ENCODE results near the gene SPRING1. TPM values are rescaled to one million over a fixed set of nuclear protein-coding genes. Genes with fewer than 3 reads are reported as not detected.
"Not testable (repeated sequence)": the region's sequence is repeated elsewhere in the genome, so short reads cannot be mapped to it uniquely, and the experiment has no call there.

SPRING1 gene
- polyA plus RNA-seq, 3 donors from 2014 or later = 30.4 to 41.7 (median 38.4) TPM

GRCh38 chr12:116760622-116761020 lies 22.8 kb upstream of the SPRING1 start:
- Mint-ChIP-seq H3K4me3 (peak overlapping the region in 1 of 5 donors; percentile 37), H3K9me3 (no peaks in the 10 kb centered on the region), H3K27ac (no peak overlapping the region), H3K4me1 (peaks cover 0 to 7% of the 10 kb centered on the region in 2 donors), H3K36me3 (peaks cover 0 to 3% (median 0%) of the 10 kb centered on the region in 3 donors), H3K27me3 (ENCODE audit: low read depth in 3 of 3) (peaks cover 0 to 1% (median 0%) of the 10 kb centered on the region in 3 donors)
- DNase-seq = no peak

- H3K9me3 Mint-ChIP-seq = no peaks in the 10 kb centered on the region
- H3K27ac Mint-ChIP-seq = peak overlapping the region in 1 of 6 donors; percentile 67
- peaks cover 0 to 3% (median 0%) of the 10 kb centered on the region in 3 donors for H3K36me3 Mint-ChIP-seq
- H3K27me3 Mint-ChIP-seq (ENCODE audit: low read depth in 3 of 3) = peaks cover 0 to 1% (median 0%) of the 10 kb centered on the region in 3 donors
- peak; percentile 11 to 31 (median 21) for DNase-seq
- peaks cover 0 to 7% of the 10 kb centered on the region in 2 donors for H3K4me1 Mint-ChIP-seq
- H3K4me3 Mint-ChIP-seq = peak overlapping the region; percentile 2 to 84 (median 72)
These were observed 22.1 kb upstream of the SPRING1 start for GRCh38 chr12:116759783-116760621.

GRCh38 chr12:116754783-116755182 lies 16.9 kb upstream of the SPRING1 start:
- not testable (repeated sequence) for H3K4me3 Mint-ChIP-seq; H3K36me3 Mint-ChIP-seq; H3K27ac Mint-ChIP-seq; DNase-seq; H3K9me3 Mint-ChIP-seq; H3K4me1 Mint-ChIP-seq; H3K27me3 Mint-ChIP-seq (ENCODE audit: low read depth in 3 of 3)

- H3K9me3 Mint-ChIP-seq; H3K4me1 Mint-ChIP-seq; H3K27me3 Mint-ChIP-seq (ENCODE audit: low read depth in 3 of 3); DNase-seq; H3K27ac Mint-ChIP-seq; H3K4me3 Mint-ChIP-seq; H3K36me3 Mint-ChIP-seq: not testable (repeated sequence)
These were observed 16.2 kb upstream of the SPRING1 start for GRCh38 chr12:116754097-116754496.

GRCh38 chr12:116750298-116750697 lies 12.4 kb upstream of the SPRING1 start:
- H3K36me3 Mint-ChIP-seq = no peaks in the 10 kb centered on the region
- no peak for DNase-seq
- H3K9me3 Mint-ChIP-seq = no peaks in the 10 kb centered on the region
- H3K27me3 Mint-ChIP-seq (ENCODE audit: low read depth in 3 of 3) = no peaks in the 10 kb centered on the region
- no peak overlapping the region for H3K27ac Mint-ChIP-seq
- H3K4me1 Mint-ChIP-seq = no peaks in the 10 kb centered on the region
- no peak overlapping the region for H3K4me3 Mint-ChIP-seq

GRCh38 chr12:116749884-116750283 lies 12.0 kb upstream of the SPRING1 start:
- Mint-ChIP-seq H3K9me3 (no peaks in the 10 kb centered on the region), H3K4me1 (no peaks in the 10 kb centered on the region)
- DNase-seq = no peak

GRCh38 chr12:116745554-116745953 lies 7.7 kb upstream of the SPRING1 start:
- Mint-ChIP-seq H3K4me3 (no peak overlapping the region), H3K36me3 (no peaks in the 10 kb centered on the region), H3K4me1 (no peaks in the 10 kb centered on the region), H3K27ac (no peak overlapping the region), H3K27me3 (ENCODE audit: low read depth in 3 of 3) (peaks cover 0 to 2% (median 0%) of the 10 kb centered on the region in 3 donors), H3K9me3 (no peaks in the 10 kb centered on the region)
- DNase-seq = no peak

More at GRCh38 chr12:116749884-116750283, 12.0 kb upstream of the SPRING1 start:
- Mint-ChIP-seq H3K4me3 (no peak overlapping the region), H3K27ac (no peak overlapping the region), H3K27me3 (ENCODE audit: low read depth in 3 of 3) (peaks cover 0 to 2% (median 0%) of the 10 kb centered on the region in 3 donors), H3K36me3 (no peaks in the 10 kb centered on the region)

- DNase-seq = no peak
- Mint-ChIP-seq H3K4me3 (no peak overlapping the region), H3K27ac (no peak overlapping the region), H3K27me3 (ENCODE audit: low read depth in 3 of 3) (peaks cover 0 to 2% (median 0%) of the 10 kb centered on the region in 3 donors), H3K4me1 (no peaks in the 10 kb centered on the region), H3K9me3 (no peaks in the 10 kb centered on the region), H3K36me3 (no peaks in the 10 kb centered on the region)
These were observed 6.9 kb upstream of the SPRING1 start for GRCh38 chr12:116744766-116745165.

GRCh38 chr12:116742787-116743186 lies 4.9 kb upstream of the SPRING1 start:
- H3K27ac Mint-ChIP-seq; H3K4me1 Mint-ChIP-seq; H3K4me3 Mint-ChIP-seq; DNase-seq; H3K27me3 Mint-ChIP-seq (ENCODE audit: low read depth in 3 of 3); H3K9me3 Mint-ChIP-seq; H3K36me3 Mint-ChIP-seq: not testable (repeated sequence)

- Mint-ChIP-seq H3K4me3 (peak overlapping the region in 1 of 5 donors; percentile 7), H3K9me3 (no peaks in the 10 kb centered on the region), H3K27me3 (ENCODE audit: low read depth in 3 of 3) (peaks cover 2 to 7% (median 2%) of the 10 kb centered on the region in 3 donors), H3K4me1 (peaks cover 31 to 32% of the 10 kb centered on the region in 2 donors), H3K27ac (no peak overlapping the region), H3K36me3 (peaks cover 2 to 6% (median 3%) of the 10 kb centered on the region in 3 donors)
- no peak for DNase-seq
These were observed 1.6 kb upstream of the SPRING1 start for GRCh38 chr12:116739381-116739887.

- Mint-ChIP-seq H3K27me3 (ENCODE audit: low read depth in 3 of 3) (peaks cover 2 to 7% (median 2%) of the 10 kb centered on the region in 3 donors), H3K4me1 (peaks cover 38 to 41% of the 10 kb centered on the region in 2 donors), H3K9me3 (no peaks in the 10 kb centered on the region), H3K27ac (peak overlapping the region in 5 of 6 donors; percentile 80 to 91 (median 85)), H3K4me3 (peak overlapping the region; percentile 90 to 95 (median 94)), H3K36me3 (peaks cover 6 to 14% (median 10%) of the 10 kb centered on the region in 3 donors)
- DNase-seq = no peak
These were observed 701 bp downstream of the SPRING1 start for GRCh38 chr12:116736962-116737773.

- Mint-ChIP-seq H3K27ac (peak overlapping the region in 4 of 6 donors; percentile 7 to 80 (median 74)), H3K36me3 (peaks cover 10 to 14% (median 10%) of the 10 kb centered on the region in 3 donors), H3K9me3 (no peaks in the 10 kb centered on the region), H3K4me1 (peaks cover 41% of the 10 kb centered on the region in 2 donors), H3K27me3 (ENCODE audit: low read depth in 3 of 3) (peaks cover 2 to 7% (median 5%) of the 10 kb centered on the region in 3 donors), H3K4me3 (peak overlapping the region; percentile 90 to 95 (median 94))
- no peak for DNase-seq
These were observed 1.8 kb downstream of the SPRING1 start for GRCh38 chr12:116735951-116736599.

- DNase-seq = no peak
- peak overlapping the region in 1 of 6 donors; percentile 31 for H3K27ac Mint-ChIP-seq
- H3K9me3 Mint-ChIP-seq = no peaks in the 10 kb centered on the region
- peaks cover 2 to 7% (median 5%) of the 10 kb centered on the region in 3 donors for H3K27me3 Mint-ChIP-seq (ENCODE audit: low read depth in 3 of 3)
- H3K36me3 Mint-ChIP-seq = peaks cover 10 to 14% (median 10%) of the 10 kb centered on the region in 3 donors
- H3K4me1 Mint-ChIP-seq = peaks cover 41% of the 10 kb centered on the region in 2 donors
- peak overlapping the region; percentile 12 to 64 (median 51) for H3K4me3 Mint-ChIP-seq
These were observed 2.8 kb downstream of the SPRING1 start for GRCh38 chr12:116735084-116735483.
